Liver (tissue), 9 donors: ENCODE data around the gene ATG9B. TPM values are rescaled to one million over a fixed set of nuclear protein-coding genes. Genes with fewer than 3 reads are reported as not detected.

ENCODE experiments used
- DNase-seq: peaks from one replicate; pipeline ENCODE4 v3.0.0-alpha.2; 2017; ENCODE audit warnings: low spot score
- H3K27ac ChIP-seq, 2 donors: one replicate each; pipeline ENCODE4 v1.7.0; 2013; ENCODE audit warnings: inconsistent platforms in 2 of 2, low read length in 2 of 2, control low read depth in 1 of 2, low read depth in 1 of 2, mild to moderate bottlenecking in 1 of 2
- H3K27me3 ChIP-seq, 4 donors: one replicate each; pipeline versions ENCODE4 v1.6.1 to v1.7.0; 2013; ENCODE audit warnings: low read length in 3 of 4, inconsistent platforms in 1 of 4, mild to moderate bottlenecking in 1 of 4, moderate library complexity in 1 of 4; ENCODE audit not compliant: control insufficient read depth in 4 of 4, insufficient read depth in 4 of 4
- H3K36me3 ChIP-seq, 4 donors: one replicate each; pipeline versions ENCODE4 v1.6.1 to v1.7.0; 2013; ENCODE audit warnings: low read length in 3 of 4, mild to moderate bottlenecking in 3 of 4, low read depth in 1 of 4, moderate library complexity in 1 of 4; ENCODE audit not compliant: control insufficient read depth in 4 of 4, insufficient read depth in 3 of 4
- H3K4me1 ChIP-seq, 4 donors: one replicate each; pipeline versions ENCODE4 v1.6.1 to v1.7.0; 2013; ENCODE audit warnings: low read length in 3 of 4, mild to moderate bottlenecking in 3 of 4, moderate library complexity in 1 of 4; ENCODE audit not compliant: control insufficient read depth in 4 of 4, insufficient read depth in 4 of 4
- H3K4me3 ChIP-seq, 3 donors: one replicate each; pipeline versions ENCODE4 v1.6.1 to v1.7.0; 2013; ENCODE audit warnings: low read length in 3 of 3, control low read depth in 1 of 3, low read depth in 1 of 3, mild to moderate bottlenecking in 1 of 3
- H3K9ac ChIP-seq, 2 donors: one replicate each; pipeline ENCODE4 v1.7.0; 2013; ENCODE audit warnings: low read length in 2 of 2, mild to moderate bottlenecking in 2 of 2, moderate library complexity in 2 of 2, control low read depth in 1 of 2, low read depth in 1 of 2
- H3K9me3 ChIP-seq, 4 donors: one replicate each; pipeline versions ENCODE4 v1.6.1 to v1.7.0; 2013; ENCODE audit warnings: low read length in 3 of 4; ENCODE audit not compliant: control insufficient read depth in 4 of 4
- EGR1 ChIP-seq, 2 donors: IDR thresholded peaks; 2 replicates each; pipeline ENCODE4 v1.6.1; 2016 to 2018; ENCODE audit warnings: antibody characterized with exemption in 2 of 2, low read depth in 2 of 2
- FOXA1 ChIP-seq: IDR thresholded peaks from 2 replicates; pipeline ENCODE4 v1.6.1; 2016; ENCODE audit warnings: antibody characterized with exemption
- FOXA2 ChIP-seq: IDR thresholded peaks from 2 replicates; pipeline ENCODE4 v1.6.1; 2016; ENCODE audit warnings: antibody characterized with exemption
- GABPA ChIP-seq, 2 donors: IDR thresholded peaks in 1 of 2; conservative IDR thresholded peaks in 1 of 2; 2 replicates each; pipeline ENCODE4 v1.6.1; 2016; ENCODE audit warnings: antibody characterized with exemption in 2 of 2, mild to moderate bottlenecking in 1 of 2, moderate library complexity in 1 of 2
- HNF4A ChIP-seq, 2 donors: conservative IDR thresholded peaks; 2 replicates each; pipeline ENCODE4 v1.6.1; 2016; ENCODE audit warnings: antibody characterized with exemption in 2 of 2, mild to moderate bottlenecking in 2 of 2
- HNF4G ChIP-seq: IDR thresholded peaks from 2 replicates; pipeline ENCODE4 v1.6.1; 2016; ENCODE audit warnings: antibody characterized with exemption
- JUND ChIP-seq, 2 donors: IDR thresholded peaks; 2 replicates each; pipeline ENCODE4 v1.6.1; 2016; ENCODE audit warnings: antibody characterized with exemption in 2 of 2
- NR2F2 ChIP-seq: IDR thresholded peaks from 2 replicates; pipeline ENCODE4 v1.6.1; 2016; ENCODE audit warnings: antibody characterized with exemption
- RAD21 ChIP-seq, 2 donors: IDR thresholded peaks; 2 replicates each; pipeline ENCODE4 v1.6.1; 2016; ENCODE audit warnings: antibody characterized with exemption in 2 of 2, mild to moderate bottlenecking in 2 of 2
- RXRA ChIP-seq, 2 donors: IDR thresholded peaks; 2 replicates each; pipeline ENCODE4 v1.6.1; 2017 to 2018; ENCODE audit warnings: antibody characterized with exemption in 2 of 2, mild to moderate bottlenecking in 1 of 2
- SP1 ChIP-seq: IDR thresholded peaks from 2 replicates; pipeline ENCODE4 v1.6.1; 2018; ENCODE audit warnings: antibody characterized with exemption, mild to moderate bottlenecking
- TAF1 ChIP-seq: conservative IDR thresholded peaks from 2 replicates; pipeline ENCODE4 v1.6.1; 2016; ENCODE audit warnings: antibody characterized with exemption, mild to moderate bottlenecking
- YY1 ChIP-seq: IDR thresholded peaks from 2 replicates; pipeline ENCODE4 v1.6.1; 2016; ENCODE audit warnings: antibody characterized with exemption, mild to moderate bottlenecking
- ZBTB33 ChIP-seq: IDR thresholded peaks from 2 replicates; pipeline ENCODE4 v1.6.1; 2016; ENCODE audit warnings: antibody characterized with exemption
- WGBS: extraction: QIAGEN DNeasy Blood & Tissue Kit; methylation state at CpG from one replicate; pipeline ENCODE4 v1.1.7; 2013; 5-methylcytosine and 5-hydroxymethylcytosine counted together
- polyA plus RNA-seq, 2 donors: library from polyadenylated mRNA; stranded (reverse) in 1 of 2; unstranded in 1 of 2; fragments of 200-250 nt in 1 of 2; fragments of >200 nt in 1 of 2; fragmentation: Nextera tagmentation in 1 of 2; extraction: Ambion mirVana in 1 of 2; gene quantifications; one replicate each; pipeline versions ENCODE4 v1.2.1 to v1.2.3, GENCODE V29; 2013 to 2015
- total RNA-seq, 2 donors: library from RNA; depleted of rRNA; stranded (reverse); fragments of >200 nt; gene quantifications; one replicate each; pipeline ENCODE4 v1.2.3, GENCODE V29; 2014
- TF ChIP-seq, protein P1 (sequence below): fragments of 150-350 bp; IDR thresholded peaks from 2 replicates; pipeline ENCODE4 v1.5.1; 2017; ENCODE audit warnings: improper control_type of control experiment, low read depth, low read length; ENCODE audit not compliant: missing input control
- TF ChIP-seq, protein P2 (sequence below): IDR thresholded peaks from 2 replicates; pipeline ENCODE4 v1.6.1; 2016; ENCODE audit warnings: antibody characterized with exemption
- donor health status: healthy.
- donor health status: healthy.
- donor health status: healthy.
- donor health status: healthy.
- donor health status: healthy.

ATG9B gene
- total and polyA plus RNA-seq, 4 donors, result 0.61 TPM; not detected in 3

DNA sequence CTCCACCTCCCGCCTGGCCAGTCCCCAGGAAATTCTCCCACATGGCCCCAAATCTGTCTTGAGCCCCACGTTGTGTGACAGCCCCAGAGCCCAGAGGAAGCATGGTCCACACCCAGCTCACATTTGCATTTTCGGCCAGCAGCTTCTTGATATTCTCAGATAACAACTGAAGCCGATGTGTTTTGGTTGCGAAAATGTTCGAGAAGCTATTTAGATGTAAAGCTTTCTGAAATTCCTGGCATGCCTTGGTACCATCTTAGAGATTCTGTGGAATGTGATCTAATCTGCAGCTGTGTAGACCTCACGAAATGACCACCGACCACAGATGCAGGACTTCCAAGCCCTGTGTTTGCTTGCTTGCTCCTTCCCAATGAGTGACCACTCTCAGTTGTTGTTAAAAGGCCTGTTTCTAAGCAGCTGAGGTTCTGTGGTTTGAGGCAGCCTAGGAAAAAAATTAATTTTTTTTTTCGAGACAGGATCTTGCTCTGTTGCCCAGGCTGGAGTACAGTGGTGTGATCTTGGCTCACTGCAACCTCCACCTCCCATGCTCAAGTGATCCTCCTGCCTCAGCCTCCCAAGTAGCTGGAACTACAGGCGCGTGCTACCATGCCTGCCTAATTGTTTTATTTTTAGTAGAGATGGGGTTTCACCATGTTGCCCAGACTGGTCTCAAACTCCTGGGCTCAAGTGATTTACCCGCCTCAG is 43.9 kb upstream of the ATG9B start:
- H3K27me3 ChIP-seq, result no peaks in the 10 kb centered on the region
- 91% methylated on average over 12 of the region's 12 CpGs for WGBS

DNA sequence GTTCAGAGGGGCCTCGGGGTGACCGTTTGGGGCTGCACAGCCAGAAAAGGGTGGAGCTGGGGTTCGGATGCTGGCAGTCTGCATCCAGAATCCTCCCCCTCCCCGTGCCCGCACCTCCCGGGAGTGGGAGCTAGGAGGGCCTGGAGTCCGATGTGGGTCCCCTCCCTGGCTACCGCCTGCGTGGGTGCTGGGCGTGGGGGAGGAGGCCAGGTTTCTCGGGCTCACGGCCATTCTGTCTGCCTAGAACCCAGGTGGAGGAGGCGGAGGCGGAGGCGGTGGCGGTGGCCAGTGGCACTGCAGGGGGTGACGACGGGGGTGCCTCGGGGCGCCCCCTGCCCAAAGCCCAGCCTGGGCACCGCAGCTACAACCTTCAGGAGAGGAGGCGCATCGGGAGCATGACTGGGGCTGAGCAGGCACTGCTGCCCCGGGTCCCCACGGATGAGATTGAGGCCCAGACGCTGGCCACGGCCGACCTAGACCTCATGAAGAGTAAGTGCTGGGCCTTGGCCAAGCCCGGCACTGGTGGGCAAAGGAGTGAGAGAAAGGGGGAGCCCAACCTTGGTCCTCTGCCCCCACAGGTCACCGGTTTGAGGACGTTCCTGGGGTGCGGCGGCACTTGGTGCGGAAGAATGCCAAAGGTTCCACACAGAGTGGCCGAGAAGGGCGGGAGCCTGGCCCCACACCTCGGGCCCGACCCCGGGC is 42.1 kb upstream of the ATG9B start:
- Histone ChIP-seq H3K9me3 (no peaks in the 10 kb centered on the region), H3K9ac (no peak overlapping the region), H3K4me1 (peaks cover 5 to 33% (median 24%) of the 10 kb centered on the region in 4 donors), H3K4me3 (no peak overlapping the region), H3K36me3 (peaks cover 29 to 58% (median 38%) of the 10 kb centered on the region in 4 donors), H3K27ac (no peak overlapping the region), H3K27me3 (no peaks in the 10 kb centered on the region)
- no peak for TF ChIP-seq FOXA1
- no peak for TF ChIP-seq TAF1
- TF ChIP-seq RXRA (IDR thresholded peaks at IDR 0.05), result no peak
- TF ChIP-seq ZBTB33, result no peak
- no peak for TF ChIP-seq NR2F2
- TF ChIP-seq, protein P1, sequence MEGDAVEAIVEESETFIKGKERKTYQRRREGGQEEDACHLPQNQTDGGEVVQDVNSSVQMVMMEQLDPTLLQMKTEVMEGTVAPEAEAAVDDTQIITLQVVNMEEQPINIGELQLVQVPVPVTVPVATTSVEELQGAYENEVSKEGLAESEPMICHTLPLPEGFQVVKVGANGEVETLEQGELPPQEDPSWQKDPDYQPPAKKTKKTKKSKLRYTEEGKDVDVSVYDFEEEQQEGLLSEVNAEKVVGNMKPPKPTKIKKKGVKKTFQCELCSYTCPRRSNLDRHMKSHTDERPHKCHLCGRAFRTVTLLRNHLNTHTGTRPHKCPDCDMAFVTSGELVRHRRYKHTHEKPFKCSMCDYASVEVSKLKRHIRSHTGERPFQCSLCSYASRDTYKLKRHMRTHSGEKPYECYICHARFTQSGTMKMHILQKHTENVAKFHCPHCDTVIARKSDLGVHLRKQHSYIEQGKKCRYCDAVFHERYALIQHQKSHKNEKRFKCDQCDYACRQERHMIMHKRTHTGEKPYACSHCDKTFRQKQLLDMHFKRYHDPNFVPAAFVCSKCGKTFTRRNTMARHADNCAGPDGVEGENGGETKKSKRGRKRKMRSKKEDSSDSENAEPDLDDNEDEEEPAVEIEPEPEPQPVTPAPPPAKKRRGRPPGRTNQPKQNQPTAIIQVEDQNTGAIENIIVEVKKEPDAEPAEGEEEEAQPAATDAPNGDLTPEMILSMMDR, result no peak
- no peak for TF ChIP-seq HNF4G
- no peak for TF ChIP-seq HNF4A (conservative IDR thresholded peaks at IDR 0.05)
- no peak for TF ChIP-seq JUND (IDR thresholded peaks at IDR 0.05)
- WGBS, result 95% methylated on average over 39 of the region's 39 CpGs
- DNase-seq, result no peak

More for the DNA sequence above, 43.9 kb upstream of the ATG9B start:
- H3K9ac ChIP-seq, result no peak overlapping the region
- H3K36me3 ChIP-seq, result peaks cover 40 to 74% (median 42%) of the 10 kb centered on the region in 4 donors
- no peak for TF ChIP-seq ZBTB33
- no peak for TF ChIP-seq YY1
- no peak for TF ChIP-seq NR2F2
- no peak for TF ChIP-seq FOXA1
- TF ChIP-seq RAD21 (IDR thresholded peaks at IDR 0.05), result no peak
- TF ChIP-seq SP1, result no peak
- no peak for TF ChIP-seq HNF4A (conservative IDR thresholded peaks at IDR 0.05)
- TF ChIP-seq GABPA (IDR thresholded peaks at IDR 0.05 in 1 of 2, conservative IDR thresholded peaks at IDR 0.05 in 1 of 2), result no peak
- TF ChIP-seq, protein P2, sequence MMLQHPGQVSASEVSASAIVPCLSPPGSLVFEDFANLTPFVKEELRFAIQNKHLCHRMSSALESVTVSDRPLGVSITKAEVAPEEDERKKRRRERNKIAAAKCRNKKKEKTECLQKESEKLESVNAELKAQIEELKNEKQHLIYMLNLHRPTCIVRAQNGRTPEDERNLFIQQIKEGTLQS, result no peak
- TF ChIP-seq HNF4G, result no peak
- TF ChIP-seq FOXA2, result no peak
- no peak for TF ChIP-seq EGR1 (IDR thresholded peaks at IDR 0.05; ENCODE audit: low read depth in 2 of 2)
- peaks cover 0 to 18% (median 13%) of the 10 kb centered on the region in 4 donors for H3K4me1 ChIP-seq
- no peak for DNase-seq
- no peaks in the 10 kb centered on the region for H3K9me3 ChIP-seq
- no peak overlapping the region for H3K27ac ChIP-seq
- H3K4me3 ChIP-seq, result no peak overlapping the region
